Activated CD8-positive, alpha-beta memory T cell treated with anti-CD3 and anti-CD28 coated beads, Interleukin-2, amount 50 U/mL, for 4 hours (primary cell): ENCODE data around the gene PRDM2.
"Not testable (repeated sequence)": the region's sequence is repeated elsewhere in the genome, so short reads cannot be mapped to it uniquely, and the experiment has no call there.

ENCODE experiments used
- DNase-seq: peaks from one replicate; pipeline ENCODE4 v3.0.0-alpha.2; 2020

The PRDM2 gene

DNA sequence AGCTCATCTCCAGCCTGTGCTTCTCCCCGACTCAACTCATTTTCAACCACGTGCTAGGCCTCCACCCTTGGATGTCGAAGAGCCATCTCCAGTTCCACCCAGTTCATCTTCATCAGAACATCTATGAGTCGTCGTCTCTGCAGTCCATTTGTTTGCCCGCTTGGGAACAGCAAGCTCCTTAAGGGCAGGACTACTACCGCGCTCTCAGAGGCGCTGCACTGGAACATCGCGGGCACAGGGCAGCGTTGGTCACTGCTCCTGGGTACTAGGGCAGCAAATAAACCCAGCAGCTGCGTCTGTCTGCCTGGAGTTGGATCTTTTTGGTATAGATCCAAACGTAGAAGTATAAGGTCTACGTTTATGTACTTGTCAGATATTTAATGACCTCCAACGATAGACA is 478 bp upstream of the PRDM2 start:
- no peak for DNase-seq

GRCh38 chr1:13700521-13701270 is 708 bp downstream of the PRDM2 start:
- DNase-seq = peak; percentile 56

DNA sequence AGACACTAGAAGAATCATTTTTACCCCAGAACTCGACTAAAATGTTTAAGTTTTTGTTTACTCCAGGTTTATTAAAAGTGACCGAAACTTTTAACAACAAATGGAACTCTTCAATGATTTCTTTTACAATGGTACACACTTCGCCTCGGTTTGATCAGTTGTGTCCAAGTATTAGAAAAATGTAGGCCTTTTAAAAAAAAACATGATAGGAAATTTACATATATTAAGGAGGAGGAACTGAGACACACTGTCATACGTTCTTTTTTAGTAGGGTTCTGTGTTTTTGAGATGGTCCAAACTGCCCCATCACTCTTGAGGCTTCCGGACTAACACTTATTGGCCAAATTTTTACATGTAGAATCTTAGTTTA is 1.3 kb downstream of the PRDM2 start:
- no peak for DNase-seq

DNA sequence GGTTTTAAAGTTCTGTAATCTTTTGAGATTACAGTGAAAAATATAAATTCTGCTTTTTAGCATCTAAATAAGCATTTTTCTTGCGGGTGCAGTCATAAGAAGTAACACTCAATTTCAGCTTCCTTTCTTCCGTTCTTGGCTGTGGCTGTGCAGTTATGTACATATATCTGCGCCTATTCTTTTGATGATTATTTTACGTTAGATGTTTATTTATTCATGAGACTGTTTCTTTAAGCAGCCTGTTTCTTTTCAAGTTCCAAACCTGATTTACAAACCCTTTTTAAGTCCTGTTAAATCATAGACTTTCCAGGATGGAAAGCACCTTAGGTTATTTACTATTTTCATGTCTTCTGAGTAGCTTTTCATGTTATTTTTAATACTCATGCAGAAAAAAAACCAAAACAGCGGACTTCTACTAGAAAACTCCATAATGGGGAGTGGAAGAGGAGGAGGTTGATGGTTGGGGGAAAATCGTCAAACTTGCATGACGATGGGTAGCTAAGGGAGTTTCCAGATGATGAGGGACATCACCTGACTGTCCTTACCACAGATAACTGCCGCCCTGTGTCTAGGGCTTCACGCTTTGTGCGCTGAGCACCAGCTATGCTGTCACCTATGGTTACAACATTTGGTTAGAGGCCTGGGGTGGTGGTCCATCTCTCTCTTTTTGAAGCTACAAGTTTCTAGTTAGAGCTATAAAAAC is 2.6 kb downstream of the PRDM2 start:
- peak; percentile 54 for DNase-seq

DNA sequence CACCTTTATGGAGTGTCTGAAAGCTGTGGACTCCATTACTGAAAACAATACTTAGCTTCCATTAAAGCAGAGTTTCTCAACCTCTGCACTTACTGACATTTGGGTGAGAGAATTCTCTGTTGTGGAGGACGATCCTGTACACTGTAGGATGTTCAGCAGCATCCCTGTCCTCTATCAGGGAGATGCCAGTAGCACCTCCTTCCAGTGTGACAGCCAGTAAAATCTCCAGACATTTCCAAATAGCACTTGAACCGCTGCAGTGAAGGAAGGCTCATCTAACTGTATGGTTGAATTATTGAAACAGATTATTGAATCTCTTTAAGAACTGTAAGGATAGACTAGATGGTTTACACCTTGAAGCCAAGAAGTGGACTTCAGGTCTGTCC is 3.1 kb downstream of the PRDM2 start:
- no peak for DNase-seq

DNA sequence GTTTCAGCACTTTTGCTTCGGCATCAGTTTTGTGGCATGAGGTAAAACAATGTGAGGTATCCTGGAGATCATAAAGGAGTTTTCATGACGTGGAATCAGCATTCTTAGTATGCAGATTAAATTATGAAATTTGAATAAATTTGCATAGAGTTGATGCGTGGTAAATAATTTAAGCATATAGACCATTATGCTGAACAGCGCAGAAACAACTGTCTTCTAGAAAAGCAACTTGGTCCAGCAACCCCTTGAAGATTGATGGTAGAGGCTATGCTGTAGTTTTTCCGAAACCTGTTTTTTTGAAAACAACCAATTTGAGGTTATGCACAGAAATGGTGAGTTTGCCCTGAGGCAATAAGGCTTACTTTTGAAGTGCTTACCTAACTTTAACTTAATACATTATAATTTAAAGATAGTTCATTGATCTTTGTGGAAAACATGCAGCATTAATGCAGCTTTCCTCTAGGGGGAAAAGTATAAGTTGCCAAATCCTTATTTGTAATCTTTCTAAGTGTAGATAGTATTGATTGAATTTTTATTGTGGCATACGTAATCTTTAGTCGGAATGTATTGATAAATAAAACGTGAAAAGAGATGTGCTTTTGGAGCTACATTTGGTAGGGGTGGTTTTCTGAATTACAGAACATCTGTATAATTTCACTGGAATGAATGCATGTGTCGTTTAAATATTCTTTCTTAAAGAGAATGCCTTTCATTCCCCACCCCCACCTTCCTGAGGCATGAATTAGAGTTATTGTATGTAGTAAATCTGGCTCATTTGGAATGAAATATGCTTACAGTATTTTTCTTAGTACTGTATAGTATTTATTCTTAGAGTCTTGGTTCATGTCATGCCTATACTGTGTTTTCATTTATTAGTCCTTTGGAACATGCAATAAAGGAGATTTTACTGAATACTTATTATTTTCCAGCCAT is 3.8 kb downstream of the PRDM2 start:
- no peak for DNase-seq

DNA sequence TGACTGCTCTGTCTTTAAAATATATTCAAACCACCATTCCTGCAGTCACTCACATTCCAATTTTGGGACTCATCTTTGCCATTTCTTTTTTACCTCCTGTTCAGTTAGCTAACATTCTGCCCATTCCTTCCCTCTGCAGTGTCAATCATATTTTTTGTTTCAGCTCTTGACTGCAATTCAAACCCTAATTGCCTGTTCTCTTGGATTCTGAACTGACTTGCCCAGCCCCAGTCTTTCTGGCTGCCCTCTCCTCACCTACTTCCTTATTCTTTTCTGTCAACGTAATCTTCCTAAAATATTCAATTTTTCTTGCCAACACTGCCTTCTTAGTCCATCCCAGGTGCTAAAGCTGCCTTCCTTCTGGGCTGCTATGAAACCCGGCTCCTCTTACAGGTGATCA is 6.1 kb downstream of the PRDM2 start:
- no peak for DNase-seq

- DNase-seq = no peak
These were observed 7.2 kb downstream of the PRDM2 start for GRCh38 chr1:13707164-13707563.

- DNase-seq = no peak
These were observed 8.5 kb downstream of the PRDM2 start for GRCh38 chr1:13708380-13708982.

- DNase-seq = no peak
These were observed 10.1 kb downstream of the PRDM2 start for GRCh38 chr1:13710086-13710485.

DNA sequence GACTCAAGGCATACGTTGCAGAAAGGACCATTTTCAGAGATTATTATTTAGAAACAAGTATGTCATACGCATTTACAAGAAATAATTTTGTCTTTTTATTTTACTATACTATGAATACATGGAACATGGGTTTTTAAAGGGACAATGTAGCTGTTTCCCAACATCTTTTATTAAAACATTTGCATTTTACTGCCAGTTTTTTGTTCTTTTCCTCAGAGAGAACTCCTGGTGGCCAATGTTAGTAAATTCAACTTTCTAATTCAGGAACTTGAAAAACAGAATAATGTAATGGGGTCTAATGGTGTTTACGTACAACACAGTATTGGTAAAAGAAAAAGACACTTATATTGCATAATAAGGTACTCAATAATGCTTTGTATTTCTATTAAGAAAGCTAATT is 14.9 kb downstream of the PRDM2 start:
- no peak for DNase-seq

- not testable (repeated sequence) for DNase-seq
These were observed 15.8 kb downstream of the PRDM2 start for GRCh38 chr1:13715616-13716287.

DNA sequence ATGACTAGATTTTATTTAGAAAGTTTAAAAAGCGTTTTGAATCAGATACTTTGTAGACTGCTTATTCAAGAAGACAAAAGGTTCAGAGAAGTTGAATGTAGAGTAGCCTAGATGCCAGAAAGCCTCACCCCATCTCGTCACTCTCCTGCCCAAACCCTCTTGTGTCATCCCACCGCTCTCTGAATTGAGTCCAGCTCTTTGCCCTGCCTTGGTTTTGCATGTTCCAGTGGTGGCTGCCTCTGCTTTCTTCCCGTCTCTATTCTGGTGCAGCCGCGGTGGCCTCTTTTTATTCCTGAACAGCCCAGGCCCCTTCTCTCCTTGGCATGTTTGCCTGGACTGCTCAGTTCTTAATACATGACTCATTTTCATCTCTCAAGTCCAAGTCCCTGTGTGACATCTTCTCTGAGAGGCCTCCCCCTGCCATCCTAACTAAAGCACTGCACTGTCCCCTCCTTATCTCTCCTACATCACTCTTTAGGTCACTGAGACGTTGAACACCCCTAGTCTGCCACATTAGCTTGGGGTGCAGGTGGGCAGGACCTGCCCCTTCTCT is 22.9 kb downstream of the PRDM2 start:
- no peak for DNase-seq

DNA sequence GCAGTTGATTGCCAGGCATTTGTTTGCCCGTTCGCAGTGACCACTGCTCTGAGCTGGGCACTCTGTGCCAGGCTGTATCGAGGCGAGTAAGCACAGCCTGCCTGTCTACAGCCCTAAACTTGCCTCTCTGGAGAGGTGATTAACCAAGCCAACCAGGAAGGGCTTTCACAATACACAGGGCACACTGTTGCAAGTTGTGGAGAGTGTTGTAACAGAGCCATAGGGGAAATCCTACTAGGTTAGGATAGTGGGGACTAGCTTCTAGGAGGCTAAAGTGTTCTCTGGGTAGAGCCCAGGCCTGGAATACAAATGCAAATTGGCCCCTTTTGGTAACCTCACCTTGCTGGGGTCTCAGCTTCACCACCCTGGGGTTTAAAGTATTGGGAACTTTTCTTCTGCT is 23.8 kb downstream of the PRDM2 start:
- DNase-seq = no peak

GRCh38 chr1:13725714-13726175 is 25.8 kb downstream of the PRDM2 start:
- peak; percentile 62 for DNase-seq

- DNase-seq = no peak
These were observed 28.2 kb downstream of the PRDM2 start for GRCh38 chr1:13728091-13728715.

DNA sequence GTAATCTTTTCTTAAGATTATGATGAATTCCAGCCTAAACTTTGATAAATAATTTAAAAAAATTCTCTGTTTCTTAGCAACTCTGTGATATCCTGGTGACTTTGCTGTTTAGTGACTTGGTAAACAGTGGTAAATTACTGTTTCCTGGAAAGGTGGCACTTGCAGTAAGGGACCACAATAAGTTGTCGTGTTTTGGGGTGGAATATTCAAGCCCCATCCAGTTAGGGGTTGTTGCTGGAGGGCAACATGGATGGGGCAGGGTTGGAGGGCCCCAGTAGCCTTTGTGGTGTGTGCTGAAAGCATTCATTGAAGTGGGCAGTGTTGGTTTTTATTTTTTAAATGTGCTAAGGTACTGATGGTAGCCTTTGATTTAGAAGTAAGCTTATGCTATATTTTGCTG is 30.3 kb downstream of the PRDM2 start:
- no peak for DNase-seq

GRCh38 chr1:13730751-13731482 is 30.9 kb downstream of the PRDM2 start:
- DNase-seq = peak; percentile 70

DNA sequence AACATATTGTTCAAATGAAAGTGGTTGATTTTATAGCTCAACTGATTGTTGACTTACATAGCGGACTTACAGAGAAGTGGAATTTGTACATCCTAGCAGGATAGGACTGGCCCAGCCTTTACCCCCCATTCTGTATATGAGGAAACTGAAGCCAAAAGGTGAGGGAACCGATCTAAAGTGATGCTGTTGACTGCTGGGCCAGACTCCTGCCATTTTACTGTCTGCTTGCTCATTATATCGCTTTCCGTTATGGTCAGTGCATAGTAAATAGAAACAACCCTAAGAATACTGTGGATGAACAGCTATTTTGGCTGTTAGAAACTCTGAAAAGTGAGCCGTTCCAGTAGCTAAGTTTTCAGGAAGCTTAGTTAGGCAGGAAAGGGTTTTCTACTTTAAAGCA is 31.9 kb downstream of the PRDM2 start:
- no peak for DNase-seq

- DNase-seq = no peak
These were observed 33.1 kb downstream of the PRDM2 start for GRCh38 chr1:13732971-13733667.
